Gastrocnemius medialis (tissue), 4 donors: ENCODE results near the gene MAP2K5. TPM values are rescaled to one million over a fixed set of nuclear protein-coding genes. Genes with fewer than 3 reads are reported as not detected.

Source experiments
- ATAC-seq, 2 donors: fragments of 150-250 bp; one replicate each; pipeline ENCODE4 v1.9.1; 2016
- DNase-seq, 2 donors: peaks; one replicate each; pipeline ENCODE4 v3.0.0-alpha.2; 2019
- H3K27ac ChIP-seq, 4 donors: fragments of 200-600 bp; sonication (generic); 1 replicate in 1 of 4; 2 replicates in 3 of 4; pipeline ENCODE4 v1.5.1; 2016 to 2018; ENCODE audit warnings: mild to moderate bottlenecking in 2 of 4, moderate library complexity in 1 of 4
- H3K27me3 ChIP-seq, 3 donors: fragments of 200-600 bp; sonication (generic) in 2 of 3; 1 replicate in 1 of 3; 2 replicates in 2 of 3; pipeline versions ENCODE4 v1.5.1 to v1.6.0; 2016 to 2019; ENCODE audit warnings: mild to moderate bottlenecking in 1 of 3, moderate library complexity in 1 of 3
- H3K36me3 ChIP-seq, 2 donors: fragments of 200-600 bp; sonication (generic) in 1 of 2; one replicate each; pipeline ENCODE4 v1.5.1; 2017 to 2018
- H3K4me1 ChIP-seq, 2 donors: fragments of 200-600 bp; sonication (generic) in 1 of 2; one replicate each; pipeline ENCODE4 v1.5.1; 2016 to 2017; ENCODE audit warnings: mild to moderate bottlenecking in 2 of 2
- H3K4me3 ChIP-seq, 4 donors: fragments of 200-600 bp; sonication (generic) in 3 of 4; 1 replicate in 1 of 4; 2 replicates in 3 of 4; pipeline ENCODE4 v1.5.1; 2016 to 2019; ENCODE audit warnings: mild to moderate bottlenecking in 2 of 4
- H3K9me3 ChIP-seq, 3 donors: fragments of 200-600 bp; sonication (generic) in 2 of 3; 1 replicate in 1 of 3; 2 replicates in 2 of 3; pipeline ENCODE4 v1.5.1; 2016 to 2019
- CTCF ChIP-seq, 5 experiments: fragments of 450-650 bp in 3 of 5; fragments of 200-600 bp in 2 of 5; sonication (generic) in 2 of 5; IDR thresholded peaks in 4 of 5; conservative IDR thresholded peaks in 1 of 5; 1 replicate in 4 of 5; 2 replicates in 1 of 5; pipeline ENCODE4 v1.5.1; 2016 to 2019; ENCODE audit warnings: antibody characterized with exemption in 5 of 5, mild to moderate bottlenecking in 3 of 5, moderate library complexity in 3 of 5
- POLR2A ChIP-seq, 2 donors: fragments of 450-650 bp; IDR thresholded peaks; one replicate each; pipeline ENCODE4 v1.6.1; 2017; ENCODE audit warnings: antibody characterized with exemption in 2 of 2, mild to moderate bottlenecking in 2 of 2, moderate library complexity in 2 of 2
- in situ Hi-C, 4 donors: fragments of 200-750 bp; cut with MboI; loops; one replicate each; pipeline versions ENCODE4 v1.15.0 to v1.8.0; 2017; ENCODE audit warnings: low sequenced_read_pairs in 4 of 4
- intact Hi-C: fragments of 100-400 bp; cut with DNase I; formaldehyde crosslinking; loops from one replicate; pipeline ENCODE4 v1.15.1; 2023; ENCODE audit warnings: low total_unique reads
- total RNA-seq, 4 donors: library from RNA; depleted of rRNA; stranded (reverse); fragments of >200 nt; gene quantifications; one replicate each; pipeline versions ENCODE4 v1.1.0 to v1.2.3, GENCODE V29; 2016

Gene MAP2K5
- total RNA-seq, 4 donors from 2014 or later: 5.9 to 6.8 (median 6.4) TPM

GRCh38 chr15:67587331-67587730 is 44.8 kb downstream of the MAP2K5 start:
- intact Hi-C loops: no loop called here
- Histone ChIP-seq H3K27me3 (no peaks in the 10 kb centered on the region), H3K4me3 (no peak overlapping the region), H3K9me3 (no peaks in the 10 kb centered on the region), H3K27ac (no peak overlapping the region), H3K4me1 (no peaks in the 10 kb centered on the region), H3K36me3 (peaks cover 0 to 38% of the 10 kb centered on the region in 2 donors)
- no peak for ATAC-seq
- DNase-seq: no peak
- in situ Hi-C loops: no loop called here
- TF ChIP-seq POLR2A (IDR thresholded peaks at IDR 0.05) (no peak), CTCF (IDR thresholded peaks at IDR 0.05 in 4 of 5, conservative IDR thresholded peaks at IDR 0.05 in 1 of 5) (no peak)

DNA sequence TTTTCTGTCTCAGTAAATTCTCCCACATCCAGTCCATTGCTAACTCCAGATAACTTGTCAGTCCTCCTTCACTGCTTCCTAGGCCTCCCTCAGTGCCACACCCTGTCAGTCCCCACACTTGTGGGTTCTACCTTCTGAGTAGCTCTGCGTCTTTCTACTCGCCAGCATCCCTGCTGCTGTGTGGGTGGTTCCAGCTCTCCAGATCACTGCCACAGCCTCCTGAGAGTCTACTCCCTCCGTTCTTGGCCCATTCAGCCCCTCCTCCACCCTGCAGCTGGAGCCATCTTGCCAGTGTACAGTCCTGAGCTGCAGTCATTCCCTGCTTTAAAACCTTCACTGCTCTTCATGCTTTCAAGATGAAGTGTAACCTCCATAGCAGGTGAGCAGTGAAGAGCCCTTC is 45.3 kb downstream of the MAP2K5 start:
- intact Hi-C loops (no loop called here), in situ Hi-C loops (no loop called here)
- H3K36me3 ChIP-seq: peaks cover 0 to 42% of the 10 kb centered on the region in 2 donors

GRCh38 chr15:67590191-67590590 is 47.7 kb downstream of the MAP2K5 start:
- TF ChIP-seq POLR2A (IDR thresholded peaks at IDR 0.05) (no peak), CTCF (IDR thresholded peaks at IDR 0.05 in 4 of 5, conservative IDR thresholded peaks at IDR 0.05 in 1 of 5) (no peak)
- H3K27me3 ChIP-seq: no peaks in the 10 kb centered on the region
- H3K4me1 ChIP-seq: no peaks in the 10 kb centered on the region
- in situ Hi-C loops (no loop called here), intact Hi-C loops (no loop called here)
- H3K9me3 ChIP-seq: no peaks in the 10 kb centered on the region
- H3K27ac ChIP-seq: no peak overlapping the region
- peaks cover 0 to 57% of the 10 kb centered on the region in 2 donors for H3K36me3 ChIP-seq
- ATAC-seq (no peak), DNase-seq (no peak)
- no peak overlapping the region for H3K4me3 ChIP-seq

More for the DNA sequence above, 45.3 kb downstream of the MAP2K5 start:
- DNase-seq: no peak
- Histone ChIP-seq H3K9me3 (no peaks in the 10 kb centered on the region), H3K27ac (no peak overlapping the region), H3K27me3 (no peaks in the 10 kb centered on the region), H3K4me1 (no peaks in the 10 kb centered on the region), H3K4me3 (no peak overlapping the region)
- no peak for ATAC-seq
- TF ChIP-seq CTCF (IDR thresholded peaks at IDR 0.05 in 4 of 5, conservative IDR thresholded peaks at IDR 0.05 in 1 of 5): no peak
- no peak for TF ChIP-seq POLR2A (IDR thresholded peaks at IDR 0.05)

GRCh38 chr15:67592245-67592644 is 49.7 kb downstream of the MAP2K5 start:
- peaks cover 0 to 54% of the 10 kb centered on the region in 2 donors for H3K36me3 ChIP-seq

More at GRCh38 chr15:67592245-67592644, 49.7 kb downstream of the MAP2K5 start:
- Histone ChIP-seq H3K27me3 (no peaks in the 10 kb centered on the region), H3K27ac (no peak overlapping the region), H3K4me3 (no peak overlapping the region), H3K9me3 (no peaks in the 10 kb centered on the region), H3K4me1 (no peaks in the 10 kb centered on the region)
- no peak for DNase-seq
- in situ Hi-C loops (no loop called here), intact Hi-C loops (no loop called here)
- no peak for TF ChIP-seq POLR2A (IDR thresholded peaks at IDR 0.05)
- no peak for TF ChIP-seq CTCF (IDR thresholded peaks at IDR 0.05 in 4 of 5, conservative IDR thresholded peaks at IDR 0.05 in 1 of 5)
- ATAC-seq: no peak
